ENCODE data around the gene IPO11. TPM values are rescaled to one million over a fixed set of nuclear protein-coding genes. Genes with fewer than 3 reads are reported as not detected.

The IPO11 gene
- total and polyA plus RNA-seq, 2 of the 13 experiments (the other 11 are each of a cell fraction or from before 2014, with no cell fraction given), result 13.9 to 24.4 TPM

GRCh38 chr5:62395210-62395950, 17.2 kb upstream of the IPO11 start (continued):
- TF ChIP-seq, protein P1, sequence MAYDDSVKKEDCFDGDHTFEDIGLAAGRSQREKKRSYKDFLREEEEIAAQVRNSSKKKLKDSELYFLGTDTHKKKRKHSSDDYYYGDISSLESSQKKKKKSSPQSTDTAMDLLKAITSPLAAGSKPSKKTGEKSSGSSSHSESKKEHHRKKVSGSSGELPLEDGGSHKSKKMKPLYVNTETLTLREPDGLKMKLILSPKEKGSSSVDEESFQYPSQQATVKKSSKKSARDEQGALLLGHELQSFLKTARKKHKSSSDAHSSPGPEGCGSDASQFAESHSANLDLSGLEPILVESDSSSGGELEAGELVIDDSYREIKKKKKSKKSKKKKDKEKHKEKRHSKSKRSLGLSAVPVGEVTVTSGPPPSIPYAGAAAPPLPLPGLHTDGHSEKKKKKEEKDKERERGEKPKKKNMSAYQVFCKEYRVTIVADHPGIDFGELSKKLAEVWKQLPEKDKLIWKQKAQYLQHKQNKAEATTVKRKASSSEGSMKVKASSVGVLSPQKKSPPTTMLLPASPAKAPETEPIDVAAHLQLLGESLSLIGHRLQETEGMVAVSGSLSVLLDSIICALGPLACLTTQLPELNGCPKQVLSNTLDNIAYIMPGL (CRISPR knock-in tag; IDR thresholded peaks at IDR 0.05; ENCODE audit: borderline replicate concordance in 1 of 2, low read depth in 1 of 2), result no peak
- TF ChIP-seq ELK4 (CRISPR knock-in tag; IDR thresholded peaks at IDR 0.05; ENCODE audit: borderline replicate concordance) (no peak), ZSCAN30 (CRISPR knock-in tag; IDR thresholded peaks at IDR 0.05) (no peak), SUZ12 (IDR thresholded peaks at IDR 0.05; ENCODE audit: low read depth, low read length) (no peak)

DNA sequence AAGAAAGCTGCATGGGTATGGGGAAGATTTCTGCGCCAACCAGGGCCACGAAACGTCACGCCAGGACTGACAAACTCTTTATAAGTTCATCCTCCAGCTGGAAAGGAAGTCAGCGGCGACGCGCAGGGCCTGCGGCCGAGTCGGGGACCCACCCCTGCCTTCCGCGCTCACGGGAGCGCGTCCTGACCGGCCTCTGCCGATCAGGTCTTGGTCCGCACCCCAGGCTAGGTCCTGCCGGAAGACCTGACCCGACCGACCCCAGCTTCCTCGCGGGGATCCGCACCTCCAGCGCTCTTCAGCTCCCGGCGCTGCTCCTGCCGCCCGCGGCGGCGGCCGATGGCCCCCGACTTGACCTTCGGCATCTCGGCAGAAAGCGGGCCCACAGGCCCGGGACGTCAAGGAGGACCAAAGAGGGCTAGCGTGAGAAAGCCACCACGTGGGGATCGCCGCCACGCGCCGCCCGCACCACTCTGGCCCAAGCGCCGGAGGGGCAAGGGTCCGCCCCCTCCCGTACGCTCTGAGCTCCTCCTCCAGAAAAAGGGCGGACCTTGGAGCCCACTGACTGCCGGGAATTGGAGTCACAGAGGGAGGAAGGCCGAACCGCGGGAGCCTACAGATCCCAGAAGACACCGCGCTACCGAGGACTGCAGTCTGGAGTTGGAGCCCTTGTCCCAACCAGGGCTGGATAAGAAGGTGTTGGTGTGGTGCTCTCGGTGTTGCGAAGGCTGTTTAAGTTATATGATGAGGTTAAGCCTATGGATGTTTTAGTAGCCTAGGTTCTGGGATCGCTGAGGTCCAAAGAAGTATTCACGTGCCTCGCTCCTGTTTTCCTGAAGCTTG, 8.9 kb upstream of the IPO11 start, which contains the start of gene DIMT1:
Gene DIMT1, minus strand, starts transcription at position 495 of the 840 bp plus-strand sequence. Its CDS starts 133 bp downstream, at position 362.
- no peaks in the 10 kb centered on the region for H3K27me3 ChIP-seq (ENCODE audit: control insufficient read depth in 1 of 2, insufficient read depth in 2 of 2, low read length in 2 of 2)
- ChIA-PET CTCF (ENCODE audit: low intra/inter-chr PET ratio, low total read pairs) (no interaction called here), POLR2A (interaction anchor here (0.6 to 3.6 kb wide), 13 partner anchors 9 to 1257 kb away, joined by 3 to 115 read pairs (median 5); partner anchors contain the start of genes IPO11 and KIF2A)
- DNase-seq (ENCODE audit: low spot score) (peak; percentile 95), ATAC-seq (peak; percentile 99), FAIRE-seq (peak; percentile 84)
- peaks cover 24% of the 10 kb centered on the region for H3K4me1 ChIP-seq (ENCODE audit: insufficient read depth, low read length)
- peak within 1 kb of the TSS; percentile 87 for H2AFZ ChIP-seq (ENCODE audit: low read length)
- no TSS peak for BruUV-seq (replicated peaks)
- H3K4me2 ChIP-seq (ENCODE audit: low read depth, low read length), result peak within 1 kb of the TSS; percentile 89
- H3K9ac ChIP-seq (ENCODE audit: insufficient read depth, low read depth, low read length), result peak within 1 kb of the TSS; percentile 94
- in situ Hi-C loops (cut with HindIII; ENCODE audit: extremely low pct_ligation_motif_present, low pct_unique_long_range_greater_than_20kb), result no loop called here
- peaks cover 15% of the 10 kb centered on the region for H3K79me2 ChIP-seq (ENCODE audit: insufficient read depth, low read length)
- H3K36me3 ChIP-seq (replicated peaks in 1 of 2; ENCODE audit: control insufficient read depth in 1 of 2, insufficient read depth in 2 of 2, low read length in 2 of 2), result peaks cover 0 to 1% of the 10 kb centered on the region in 2 experiments; a peak in 2 of 5 replicates
- under 1% methylated on average over 21 of the region's 66 CpGs for WGBS (ENCODE audit: low lambda C conversion rate)
- H3K27ac ChIP-seq (ENCODE audit: extremely low read length, insufficient read depth, low read length), result peak within 1 kb of the TSS; percentile 91
- H3K9me3 ChIP-seq (ENCODE audit: low read length), result no peaks in the 10 kb centered on the region
- intact Hi-C loops (cut with micrococcal nuclease; ENCODE audit: unreplicated experiment), result loop anchor here (1.0 kb wide), 1 partner anchor 9 kb away; the partner anchor contains the start of gene IPO11
- H3K4me3 ChIP-seq (replicated peaks in 1 of 3; ENCODE audit: insufficient read depth in 1 of 3, low read depth in 2 of 3, low read length in 3 of 3), result peak within 1 kb of the TSS; percentile 75 to 88 (median 79)
- H4K20me1 ChIP-seq (ENCODE audit: insufficient read depth, low read length), result no peaks in the 10 kb centered on the region
- TF ChIP-seq ZFP90 (CRISPR knock-in tag; IDR thresholded peaks at IDR 0.05; ENCODE audit: borderline replicate concordance), result peak; percentile 91
- peak; percentile 36; the same call in 1 of the 2 replicates for TF ChIP-seq HOMEZ (CRISPR knock-in tag; IDR thresholded peaks at IDR 0.05; ENCODE audit: low read depth)
- TF ChIP-seq, protein P2, sequence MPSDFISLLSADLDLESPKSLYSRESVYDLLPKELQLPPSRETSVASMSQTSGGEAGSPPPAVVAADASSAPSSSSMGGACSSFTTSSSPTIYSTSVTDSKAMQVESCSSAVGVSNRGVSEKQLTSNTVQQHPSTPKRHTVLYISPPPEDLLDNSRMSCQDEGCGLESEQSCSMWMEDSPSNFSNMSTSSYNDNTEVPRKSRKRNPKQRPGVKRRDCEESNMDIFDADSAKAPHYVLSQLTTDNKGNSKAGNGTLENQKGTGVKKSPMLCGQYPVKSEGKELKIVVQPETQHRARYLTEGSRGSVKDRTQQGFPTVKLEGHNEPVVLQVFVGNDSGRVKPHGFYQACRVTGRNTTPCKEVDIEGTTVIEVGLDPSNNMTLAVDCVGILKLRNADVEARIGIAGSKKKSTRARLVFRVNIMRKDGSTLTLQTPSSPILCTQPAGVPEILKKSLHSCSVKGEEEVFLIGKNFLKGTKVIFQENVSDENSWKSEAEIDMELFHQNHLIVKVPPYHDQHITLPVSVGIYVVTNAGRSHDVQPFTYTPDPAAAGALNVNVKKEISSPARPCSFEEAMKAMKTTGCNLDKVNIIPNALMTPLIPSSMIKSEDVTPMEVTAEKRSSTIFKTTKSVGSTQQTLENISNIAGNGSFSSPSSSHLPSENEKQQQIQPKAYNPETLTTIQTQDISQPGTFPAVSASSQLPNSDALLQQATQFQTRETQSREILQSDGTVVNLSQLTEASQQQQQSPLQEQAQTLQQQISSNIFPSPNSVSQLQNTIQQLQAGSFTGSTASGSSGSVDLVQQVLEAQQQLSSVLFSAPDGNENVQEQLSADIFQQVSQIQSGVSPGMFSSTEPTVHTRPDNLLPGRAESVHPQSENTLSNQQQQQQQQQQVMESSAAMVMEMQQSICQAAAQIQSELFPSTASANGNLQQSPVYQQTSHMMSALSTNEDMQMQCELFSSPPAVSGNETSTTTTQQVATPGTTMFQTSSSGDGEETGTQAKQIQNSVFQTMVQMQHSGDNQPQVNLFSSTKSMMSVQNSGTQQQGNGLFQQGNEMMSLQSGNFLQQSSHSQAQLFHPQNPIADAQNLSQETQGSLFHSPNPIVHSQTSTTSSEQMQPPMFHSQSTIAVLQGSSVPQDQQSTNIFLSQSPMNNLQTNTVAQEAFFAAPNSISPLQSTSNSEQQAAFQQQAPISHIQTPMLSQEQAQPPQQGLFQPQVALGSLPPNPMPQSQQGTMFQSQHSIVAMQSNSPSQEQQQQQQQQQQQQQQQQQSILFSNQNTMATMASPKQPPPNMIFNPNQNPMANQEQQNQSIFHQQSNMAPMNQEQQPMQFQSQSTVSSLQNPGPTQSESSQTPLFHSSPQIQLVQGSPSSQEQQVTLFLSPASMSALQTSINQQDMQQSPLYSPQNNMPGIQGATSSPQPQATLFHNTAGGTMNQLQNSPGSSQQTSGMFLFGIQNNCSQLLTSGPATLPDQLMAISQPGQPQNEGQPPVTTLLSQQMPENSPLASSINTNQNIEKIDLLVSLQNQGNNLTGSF (CRISPR knock-in tag; IDR thresholded peaks at IDR 0.05), result no peak
- TF ChIP-seq NFYC (CRISPR knock-in tag; IDR thresholded peaks at IDR 0.05), result no peak; the same call in 1 of the 2 replicates

Data from HepG2 (cell line).